B cell (primary cell): ENCODE measurements around the gene JARID2. TPM values are rescaled to one million over a fixed set of nuclear protein-coding genes. Genes with fewer than 3 reads are reported as not detected.
A peak's percentile ranks its signal among the peaks of the same experiment; 100 is the strongest.

Experiments used
- ATAC-seq: fragments of 200-7000 bp; cut with Tn5 transposase; one replicate; pipeline ENCODE4 v1.10.0; 2021; ENCODE audit warnings: low read depth, mild to moderate bottlenecking, moderate number of reproducible peaks, moderate library complexity
- CTCF ChIA-PET: fragments of 350-600 bp; sonication (Branson Sonifier 250); formaldehyde crosslinking; loops from one replicate; lab custom pipeline; 2021; ENCODE audit warnings: antibody characterized with exemption, inconsistent platforms; lab: Charles Lee
- POLR2A ChIA-PET: fragments of 350-600 bp; sonication (Branson Sonifier 250); formaldehyde crosslinking; loops from one replicate; lab custom pipeline; 2021; ENCODE audit warnings: antibody characterized with exemption; lab: Charles Lee
- DNase-seq: peaks from one replicate; pipeline ENCODE4 v3.0.0; 2013
- H2AFZ ChIP-seq: 2 replicates; pipeline ENCODE4 v1.6.1; 2012; ENCODE audit warnings: mild to moderate bottlenecking, low read depth, low read length; ENCODE audit not compliant: insufficient read depth, poor library complexity, severe bottlenecking
- H3K27ac ChIP-seq, 2 donors: 1 replicate in 1 of 2; 2 replicates in 1 of 2; pipeline ENCODE4 v1.5.1; 2012 to 2013; ENCODE audit warnings: low read length in 2 of 2, mild to moderate bottlenecking in 2 of 2, moderate library complexity in 1 of 2
- H3K27me3 ChIP-seq, 4 experiments: fragments of 200-600 bp in 1 of 4; sonication (generic) in 1 of 4; replicated peaks in 1 of 4; 1 replicate in 2 of 4; 2 replicates in 2 of 4; pipeline versions ENCODE4 v1.6.1 to v1.7.0; 2013 to 2016; ENCODE audit warnings: low read length in 3 of 4, mild to moderate bottlenecking in 2 of 4, mixed read lengths in 1 of 4, moderate library complexity in 1 of 4; ENCODE audit not compliant: insufficient read depth in 4 of 4, control insufficient read depth in 3 of 4; ENCODE audit errors: control extremely low read depth in 1 of 4
- H3K36me3 ChIP-seq, 2 experiments: replicated peaks in 1 of 2; 1 replicate in 1 of 2; 2 replicates in 1 of 2; pipeline versions ENCODE4 v1.6.1 to v1.7.1; 2013; ENCODE audit warnings: low read length in 1 of 2; ENCODE audit not compliant: insufficient read depth in 2 of 2, control insufficient read depth in 1 of 2; ENCODE audit errors: control extremely low read depth in 1 of 2, extremely low read depth in 1 of 2
- H3K4me1 ChIP-seq, 2 donors: fragments of 200-600 bp in 1 of 2; sonication (generic) in 1 of 2; 1 replicate in 1 of 2; 2 replicates in 1 of 2; pipeline versions ENCODE4 v1.5.1 to v1.6.1; 2013 to 2017; ENCODE audit warnings: low read length in 2 of 2; ENCODE audit not compliant: control insufficient read depth in 2 of 2, insufficient read depth in 2 of 2
- H3K4me2 ChIP-seq: replicated peaks from 2 replicates; pipeline ENCODE3; 2012; ENCODE audit warnings: mild to moderate bottlenecking, low read depth, low read length; ENCODE audit not compliant: poor library complexity, severe bottlenecking
- H3K4me3 ChIP-seq, 5 experiments: fragments of 200-600 bp in 1 of 5; sonication (generic) in 1 of 5; 1 replicate in 3 of 5; 2 replicates in 2 of 5; pipeline versions ENCODE4 v1.5.1 to v1.7.0; 2011 to 2016; ENCODE audit warnings: low read length in 4 of 5, mild to moderate bottlenecking in 4 of 5, low read depth in 2 of 5, control low read depth in 1 of 5, moderate library complexity in 1 of 5; ENCODE audit not compliant: insufficient read depth in 1 of 5; ENCODE audit errors: control extremely low read depth in 1 of 5, extremely low read depth in 1 of 5
- H3K79me2 ChIP-seq: fragments of 200-600 bp; sonication (generic); one replicate; pipeline ENCODE4 v1.6.0; 2016; ENCODE audit warnings: low read length; ENCODE audit not compliant: control insufficient read depth, insufficient read depth
- H3K9ac ChIP-seq: fragments of 200-600 bp; sonication (generic); 2 replicates; pipeline ENCODE4 v1.6.1; 2017; ENCODE audit warnings: mild to moderate bottlenecking, low read length, moderate library complexity
- H3K9me3 ChIP-seq, 3 donors: one replicate each; pipeline versions ENCODE4 v1.6.1 to v1.7.1; 2013; ENCODE audit warnings: low read length in 2 of 3; ENCODE audit not compliant: control insufficient read depth in 2 of 3, insufficient read depth in 1 of 3; ENCODE audit errors: control extremely low read depth in 1 of 3
- H4K20me1 ChIP-seq: 2 replicates; pipeline ENCODE4 v1.6.0; 2012; ENCODE audit warnings: mild to moderate bottlenecking, low read length; ENCODE audit not compliant: insufficient read depth, control insufficient read depth, poor library complexity, severe bottlenecking
- H3K27ac Mint-ChIP-seq: one replicate; pipeline ENCODE4 v1.8.0; 2021; ENCODE audit warnings: mixed read lengths
- H3K27me3 Mint-ChIP-seq: one replicate; pipeline ENCODE4 v1.8.0; 2021; ENCODE audit warnings: mixed read lengths
- H3K4me1 Mint-ChIP-seq: one replicate; pipeline ENCODE4 v1.8.0; 2021; ENCODE audit warnings: mixed read lengths
- H3K4me3 Mint-ChIP-seq: one replicate; pipeline ENCODE4 v1.8.0; 2021; ENCODE audit warnings: mixed read lengths
- H3K9me3 Mint-ChIP-seq: one replicate; pipeline ENCODE4 v1.8.0; 2022; ENCODE audit warnings: mixed read lengths; ENCODE audit not compliant: insufficient read depth
- EZH2 ChIP-seq: IDR thresholded peaks from 2 replicates; pipeline ENCODE4 v1.6.1; 2012; ENCODE audit warnings: borderline replicate concordance, low read depth, mild to moderate bottlenecking, moderate library complexity, low read length; ENCODE audit not compliant: insufficient read depth, poor library complexity, severe bottlenecking
- WGBS: methylation state at CpG from one replicate; pipeline ENCODE4 v1.1.5; 2013; ENCODE audit warnings: missing lambda C conversion rate; ENCODE audit not compliant: insufficient coverage; 5-methylcytosine and 5-hydroxymethylcytosine counted together
- intact Hi-C: fragments of 100-400 bp; cut with micrococcal nuclease; formaldehyde crosslinking; loops from one replicate; pipeline ENCODE4 v1.10.0; 2022
- polyA plus RNA-seq: library from polyadenylated mRNA; depleted of rRNA; stranded (reverse); fragments of >200 nt; gene quantifications from 2 replicates; pipeline ENCODE4 v1.2.3, GENCODE V29; 2012
- total RNA-seq, 2 donors: library from RNA; stranded (reverse); fragments of 120-200 nt in 1 of 2; gene quantifications; 1 replicate in 1 of 2; 2 replicates in 1 of 2; pipeline versions ENCODE4 v1.2.3 to v1.2.4, GENCODE V29; 2013 to 2022
- TF ChIP-seq, protein P1 (sequence below): fragments of 200-600 bp; IDR thresholded peaks from one replicate; pipeline ENCODE4 v1.8.0; 2022; ENCODE audit warnings: antibody characterized with exemption, mild to moderate bottlenecking

JARID2 gene
- total and polyA plus RNA-seq, 2 donors (not counting 1 experiment from before 2014, with no cell fraction given), result 11.0 to 58.1 TPM

GRCh38 chr6:15449011-15449410 lies 203.1 kb downstream of the JARID2 start:
- peaks cover 14% of the 10 kb centered on the region for H4K20me1 ChIP-seq
- no peak overlapping the region for H3K4me3 Mint-ChIP-seq
- no peaks in the 10 kb centered on the region for H3K27me3 Mint-ChIP-seq
- ATAC-seq, result no peak
- ChIA-PET POLR2A (interaction anchor here (0.6 to 0.7 kb wide), 2 partner anchors 72 to 165 kb away, joined by 3 read pairs; no protein-coding TSS in a partner anchor), CTCF (interaction anchor here (0.7 to 1.9 kb wide), 2 partner anchors 10 to 1539 kb away, joined by 3 to 6 read pairs; no protein-coding TSS in a partner anchor)
- H3K4me3 ChIP-seq, result no peak overlapping the region
- peak overlapping the region in 1 of 2 donors; percentile 11 for H3K27ac ChIP-seq
- H3K27ac Mint-ChIP-seq, result no peak overlapping the region
- peaks cover 77% of the 10 kb centered on the region for H3K4me1 Mint-ChIP-seq
- H3K4me2 ChIP-seq, result no peak overlapping the region
- peaks cover 0 to 21% of the 10 kb centered on the region in 2 experiments for H3K36me3 ChIP-seq
- TF ChIP-seq, protein P1, sequence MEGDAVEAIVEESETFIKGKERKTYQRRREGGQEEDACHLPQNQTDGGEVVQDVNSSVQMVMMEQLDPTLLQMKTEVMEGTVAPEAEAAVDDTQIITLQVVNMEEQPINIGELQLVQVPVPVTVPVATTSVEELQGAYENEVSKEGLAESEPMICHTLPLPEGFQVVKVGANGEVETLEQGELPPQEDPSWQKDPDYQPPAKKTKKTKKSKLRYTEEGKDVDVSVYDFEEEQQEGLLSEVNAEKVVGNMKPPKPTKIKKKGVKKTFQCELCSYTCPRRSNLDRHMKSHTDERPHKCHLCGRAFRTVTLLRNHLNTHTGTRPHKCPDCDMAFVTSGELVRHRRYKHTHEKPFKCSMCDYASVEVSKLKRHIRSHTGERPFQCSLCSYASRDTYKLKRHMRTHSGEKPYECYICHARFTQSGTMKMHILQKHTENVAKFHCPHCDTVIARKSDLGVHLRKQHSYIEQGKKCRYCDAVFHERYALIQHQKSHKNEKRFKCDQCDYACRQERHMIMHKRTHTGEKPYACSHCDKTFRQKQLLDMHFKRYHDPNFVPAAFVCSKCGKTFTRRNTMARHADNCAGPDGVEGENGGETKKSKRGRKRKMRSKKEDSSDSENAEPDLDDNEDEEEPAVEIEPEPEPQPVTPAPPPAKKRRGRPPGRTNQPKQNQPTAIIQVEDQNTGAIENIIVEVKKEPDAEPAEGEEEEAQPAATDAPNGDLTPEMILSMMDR, result no peak
- no peak for TF ChIP-seq EZH2
- H3K4me1 ChIP-seq, result peaks cover 51 to 52% of the 10 kb centered on the region in 2 donors
- H3K9me3 ChIP-seq, result no peaks in the 10 kb centered on the region
- no peak for DNase-seq
- WGBS, result 90% methylated on average over 2 of the region's 2 CpGs
- H3K9ac ChIP-seq, result no peak overlapping the region
- intact Hi-C loops, result loop anchor here (10.0 kb wide), 1 partner anchor 114 kb away; no protein-coding TSS in a partner anchor
- no peak overlapping the region for H2AFZ ChIP-seq
- no peaks in the 10 kb centered on the region for H3K27me3 ChIP-seq
- no peaks in the 10 kb centered on the region for H3K9me3 Mint-ChIP-seq
- peaks cover 96% of the 10 kb centered on the region for H3K79me2 ChIP-seq

DNA sequence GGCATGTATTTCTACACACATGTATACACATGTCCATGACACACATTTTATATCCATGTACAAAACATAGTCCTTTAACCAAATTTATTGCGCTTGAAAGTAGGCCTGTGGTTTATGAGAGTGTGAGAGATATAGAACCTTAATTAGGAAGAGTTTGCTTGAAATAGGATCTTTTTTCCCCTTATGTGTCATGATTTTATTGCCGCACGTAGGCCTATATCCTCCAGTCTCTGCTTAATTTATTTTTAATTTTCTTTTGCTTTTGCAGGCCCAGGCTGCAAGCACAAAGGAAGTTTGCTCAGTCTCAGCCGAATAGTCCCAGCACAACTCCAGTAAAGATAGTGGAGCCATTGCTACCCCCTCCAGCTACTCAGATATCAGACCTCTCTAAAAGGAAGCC lies 205.9 kb downstream of the JARID2 start:
- no peaks in the 10 kb centered on the region for H3K27me3 Mint-ChIP-seq
- Histone ChIP-seq H3K9ac (peak overlapping the region; percentile 57), H3K4me2 (peak overlapping the region; percentile 70), H3K4me3 (peak overlapping the region; percentile 9 to 65 (median 33)), H4K20me1 (peaks cover under 1% of the 10 kb centered on the region), H3K27ac (peak overlapping the region; percentile 66 to 86), H3K79me2 (peaks cover 95% of the 10 kb centered on the region), H3K9me3 (no peaks in the 10 kb centered on the region), H3K4me1 (peaks cover 49 to 52% of the 10 kb centered on the region in 2 donors), H2AFZ (peak overlapping the region; percentile 63), H3K27me3 (no peaks in the 10 kb centered on the region), H3K36me3 (peaks cover 1 to 20% of the 10 kb centered on the region in 2 experiments)
- WGBS, result 43% methylated on average over 1 of the region's 4 CpGs
- peak; percentile 21 for ATAC-seq
- POLR2A ChIA-PET, result no interaction called here
- intact Hi-C loops, result no loop called here
- CTCF ChIA-PET, result interaction anchor here (0.6 to 1.3 kb wide), 2 partner anchors 11 to 1280 kb away, joined by 3 to 6 read pairs; no protein-coding TSS in a partner anchor
- no peaks in the 10 kb centered on the region for H3K9me3 Mint-ChIP-seq
- peak overlapping the region; percentile 93 for H3K27ac Mint-ChIP-seq
- H3K4me1 Mint-ChIP-seq, result peaks cover 75% of the 10 kb centered on the region
- peak overlapping the region; percentile 72 for H3K4me3 Mint-ChIP-seq
- DNase-seq, result no peak
- TF ChIP-seq, protein P1, result no peak
- no peak for TF ChIP-seq EZH2
